ENCODE results near the gene LCK.

LCK gene

DNA sequence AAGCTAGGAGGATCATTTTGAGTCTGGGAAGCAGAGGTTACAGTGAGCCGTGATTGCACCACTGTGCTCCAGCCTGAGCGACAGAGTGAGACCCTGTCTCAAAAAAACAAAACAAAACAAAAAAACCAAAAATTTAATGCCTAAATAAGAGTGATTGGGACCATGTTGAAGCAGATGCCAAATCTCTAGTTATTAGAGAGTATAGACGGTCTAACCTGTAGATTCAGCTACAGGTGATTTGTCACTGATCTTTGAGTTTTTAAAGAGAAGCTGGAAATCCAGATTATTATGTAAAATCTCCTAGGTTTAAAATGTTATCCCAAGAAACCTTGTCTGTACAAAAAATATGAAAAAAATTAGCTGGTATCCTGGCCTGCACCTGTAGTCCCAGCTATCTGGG is 52.3 kb downstream of the LCK start:
- H3K4me1 ChIP-seq (ENCODE audit: insufficient read depth, low read length, severe bottlenecking) = peaks cover 27% of the 10 kb centered on the region
- H3K36me3 ChIP-seq (ENCODE audit: insufficient read depth, low read length) = peaks cover 89% of the 10 kb centered on the region
- no peaks in the 10 kb centered on the region for H4K20me1 ChIP-seq (ENCODE audit: insufficient read depth, low read length)

DNA sequence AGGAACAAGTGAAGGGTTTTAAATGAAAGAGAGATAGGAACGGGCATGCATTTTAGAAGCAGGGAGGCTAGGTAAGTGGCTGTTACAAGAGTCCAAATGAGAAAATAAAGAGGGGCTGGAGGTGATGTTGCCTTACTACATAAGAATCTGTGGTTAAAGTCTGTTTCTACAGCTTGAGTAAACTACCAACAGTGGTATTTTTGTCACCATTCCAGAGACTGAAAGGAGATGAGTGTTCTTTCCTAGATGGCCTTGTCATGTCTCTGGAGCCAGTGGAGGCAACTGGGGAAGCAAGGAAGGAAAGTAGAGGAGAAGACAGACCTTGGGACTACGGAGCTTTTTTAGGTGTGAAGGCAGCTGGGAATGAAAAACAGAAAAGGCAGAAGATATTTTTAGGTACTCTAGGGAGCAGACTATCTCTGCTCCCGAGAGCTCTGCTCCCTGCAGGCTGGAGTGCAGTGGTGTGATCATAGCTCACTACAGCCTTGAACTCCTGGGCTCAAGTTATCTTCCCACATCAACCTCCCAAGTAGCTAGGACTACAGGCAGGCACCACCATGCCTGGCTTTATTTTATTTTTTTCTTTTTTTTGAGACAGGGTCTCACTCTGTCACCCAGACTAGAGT is 53.0 kb downstream of the LCK start:
- Histone ChIP-seq H3K4me2 (ENCODE audit: low read length) (no peak overlapping the region), H2AFZ (ENCODE audit: low read length) (no peak overlapping the region), H3F3A (ENCODE audit: insufficient read depth, low read length) (peaks cover 3% of the 10 kb centered on the region; the same call in 1 of the 2 replicates), H3K9me3 (ENCODE audit: low read length) (no peaks in the 10 kb centered on the region; the same call in 1 of the 2 replicates), H3K79me2 (ENCODE audit: insufficient read depth, low read length) (peaks cover 91% of the 10 kb centered on the region), H3K4me1 (ENCODE audit: insufficient read depth, low read length, severe bottlenecking) (peaks cover 32% of the 10 kb centered on the region), H3K36me3 (ENCODE audit: insufficient read depth, low read length) (peaks cover 86% of the 10 kb centered on the region), H3K27me3 (ENCODE audit: insufficient read depth, low read length) (no peaks in the 10 kb centered on the region), H3K4me3 (ENCODE audit: low read depth, low read length, poor library complexity, severe bottlenecking) (no peak overlapping the region), H3K9me2 (ENCODE audit: low read depth, low read length) (no peaks in the 10 kb centered on the region), H3K9ac (ENCODE audit: low read length) (no peak overlapping the region), H3K27ac (ENCODE audit: low read depth, low read length, poor library complexity, severe bottlenecking) (no peak overlapping the region), H4K20me1 (ENCODE audit: insufficient read depth, low read length) (no peaks in the 10 kb centered on the region)
- TF ChIP-seq CTCF (IDR thresholded peaks at IDR 0.05; ENCODE audit: low read length) (no peak), EZH2 (IDR thresholded peaks at IDR 0.05; ENCODE audit: borderline replicate concordance, low read length) (no peak)

More for the DNA sequence above, 52.3 kb downstream of the LCK start:
- Histone ChIP-seq H3K27ac (ENCODE audit: low read depth, low read length, poor library complexity, severe bottlenecking) (no peak overlapping the region), H3K4me3 (ENCODE audit: low read depth, low read length, poor library complexity, severe bottlenecking) (no peak overlapping the region), H3K79me2 (ENCODE audit: insufficient read depth, low read length) (peaks cover 93% of the 10 kb centered on the region), H3K27me3 (ENCODE audit: insufficient read depth, low read length) (no peaks in the 10 kb centered on the region), H2AFZ (ENCODE audit: low read length) (no peak overlapping the region), H3K4me2 (ENCODE audit: low read length) (no peak overlapping the region), H3F3A (ENCODE audit: insufficient read depth, low read length) (peaks cover 3% of the 10 kb centered on the region; the same call in 1 of the 2 replicates), H3K9me2 (ENCODE audit: low read depth, low read length) (no peaks in the 10 kb centered on the region), H3K9ac (ENCODE audit: low read length) (no peak overlapping the region), H3K9me3 (ENCODE audit: low read length) (no peaks in the 10 kb centered on the region; the same call in 1 of the 2 replicates)
- TF ChIP-seq EZH2 (IDR thresholded peaks at IDR 0.05; ENCODE audit: borderline replicate concordance, low read length) = no peak
- TF ChIP-seq CTCF (IDR thresholded peaks at IDR 0.05; ENCODE audit: low read length) = no peak

GRCh38 chr1:32305310-32305709 is 54.2 kb downstream of the LCK start:
- Histone ChIP-seq H3K79me2 (ENCODE audit: insufficient read depth, low read length) (peaks cover 92% of the 10 kb centered on the region), H3K27ac (ENCODE audit: low read depth, low read length, poor library complexity, severe bottlenecking) (no peak overlapping the region), H3K27me3 (ENCODE audit: insufficient read depth, low read length) (no peaks in the 10 kb centered on the region), H3K4me3 (ENCODE audit: low read depth, low read length, poor library complexity, severe bottlenecking) (no peak overlapping the region), H3K4me1 (ENCODE audit: insufficient read depth, low read length, severe bottlenecking) (peaks cover 40% of the 10 kb centered on the region), H3K9me2 (ENCODE audit: low read depth, low read length) (no peaks in the 10 kb centered on the region), H3K36me3 (ENCODE audit: insufficient read depth, low read length) (peaks cover 86% of the 10 kb centered on the region), H4K20me1 (ENCODE audit: insufficient read depth, low read length) (0 out of 2 replicates have a peak, but pooled peaks cover 3% of the 10 kb centered on the region), H3F3A (ENCODE audit: insufficient read depth, low read length) (peaks cover 3% of the 10 kb centered on the region; the same call in 1 of the 2 replicates), H3K9me3 (ENCODE audit: low read length) (no peaks in the 10 kb centered on the region; the same call in 1 of the 2 replicates), H3K4me2 (ENCODE audit: low read length) (no peak overlapping the region), H2AFZ (ENCODE audit: low read length) (no peak overlapping the region), H3K9ac (ENCODE audit: low read length) (no peak overlapping the region)
- TF ChIP-seq EZH2 (IDR thresholded peaks at IDR 0.05; ENCODE audit: borderline replicate concordance, low read length) (no peak), CTCF (IDR thresholded peaks at IDR 0.05; ENCODE audit: low read length) (no peak)

Data from OCI-LY1 (cell line).